Inferior parietal cortex (tissue), 1 donor: ENCODE measurements around the gene CA10.

Experiments used
- DNase-seq: peaks from one replicate; pipeline ENCODE4 v3.0.0-alpha.2; 2016; ENCODE audit errors: extremely low spot score

CA10 gene

DNA sequence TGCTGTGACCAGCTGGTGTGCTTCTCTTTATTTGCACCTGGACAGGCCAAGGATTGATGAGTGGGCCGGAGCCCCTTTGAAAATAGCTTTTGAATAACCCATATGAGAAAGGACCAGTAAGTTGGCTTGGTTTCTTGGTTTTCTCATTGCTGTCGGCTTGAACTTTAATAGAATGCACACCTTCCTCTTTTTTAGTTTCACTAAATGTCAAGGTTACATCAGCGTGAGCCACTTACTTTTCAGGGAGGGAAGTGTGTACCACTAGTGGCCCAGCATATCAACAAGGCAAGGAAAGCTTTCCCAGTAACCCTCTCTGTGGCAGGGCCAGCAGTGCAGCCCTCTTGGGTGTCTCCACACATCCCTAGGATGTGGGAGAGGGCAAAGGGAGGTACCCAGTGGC lies 433.3 kb downstream of the CA10 start:
- no peak for DNase-seq

DNA sequence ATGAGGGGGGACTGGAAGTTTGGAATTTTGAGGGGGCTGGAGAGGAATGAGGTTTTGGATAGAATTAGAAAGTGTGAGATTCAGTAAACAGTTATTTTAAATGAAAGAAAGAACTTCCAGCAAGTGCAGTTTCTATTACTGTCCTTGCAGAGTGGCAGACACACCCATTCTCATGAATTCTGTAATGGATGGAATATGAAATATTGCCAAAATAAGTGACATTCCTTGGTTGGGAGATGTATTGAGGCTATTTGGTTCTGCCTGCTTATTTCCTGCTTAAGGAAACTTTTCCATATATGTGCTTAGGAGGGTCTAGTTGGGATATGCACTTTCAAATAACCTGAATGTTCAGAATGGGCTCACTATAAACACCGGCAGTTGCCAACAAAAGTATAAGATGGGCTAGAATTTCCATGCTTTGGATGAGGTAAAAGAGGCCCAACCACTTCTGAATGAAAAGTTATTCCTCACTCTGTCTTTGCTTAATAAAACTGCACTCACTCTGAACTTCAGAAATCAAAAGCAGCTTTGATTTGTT lies 434.4 kb downstream of the CA10 start:
- DNase-seq, result no peak

DNA sequence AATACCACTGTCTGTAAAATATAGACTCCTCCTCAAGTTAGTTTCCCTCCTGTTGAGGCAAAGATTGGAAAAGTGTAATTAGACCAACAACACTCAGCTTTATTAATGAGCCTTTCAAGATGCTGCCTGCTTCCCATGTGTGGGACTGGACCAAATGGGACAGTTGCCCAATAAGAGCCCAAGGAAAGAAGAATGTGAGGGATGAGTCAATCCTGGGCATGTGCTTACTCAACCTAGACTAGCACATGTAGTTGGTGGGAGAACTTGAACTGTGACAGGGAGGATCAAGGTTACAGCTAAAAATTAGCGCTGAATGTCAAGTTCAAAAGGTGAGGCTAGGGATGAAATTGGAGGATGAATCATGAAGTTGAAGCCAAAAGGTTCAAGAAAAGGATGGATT lies 435.5 kb downstream of the CA10 start:
- DNase-seq, result no peak

DNA sequence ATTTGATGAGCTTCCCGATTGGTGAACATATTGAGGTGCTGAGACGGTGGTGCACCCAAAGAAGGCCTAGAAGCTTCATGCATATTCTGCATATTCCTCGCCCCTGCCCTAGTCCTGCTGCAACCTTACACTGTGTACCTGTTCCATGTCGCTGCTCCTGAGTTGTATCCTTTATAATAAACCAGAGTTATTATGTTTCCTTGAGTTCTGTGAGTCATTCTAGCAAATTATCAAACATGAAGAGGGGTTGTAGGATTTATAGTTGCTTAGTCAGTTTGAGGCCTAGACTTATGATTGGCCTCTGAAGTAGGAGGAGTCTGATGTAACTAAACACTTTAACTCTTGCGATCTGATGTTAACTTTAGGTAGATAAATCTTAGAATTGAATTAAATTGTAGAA lies 436.8 kb downstream of the CA10 start:
- DNase-seq, result no peak

DNA sequence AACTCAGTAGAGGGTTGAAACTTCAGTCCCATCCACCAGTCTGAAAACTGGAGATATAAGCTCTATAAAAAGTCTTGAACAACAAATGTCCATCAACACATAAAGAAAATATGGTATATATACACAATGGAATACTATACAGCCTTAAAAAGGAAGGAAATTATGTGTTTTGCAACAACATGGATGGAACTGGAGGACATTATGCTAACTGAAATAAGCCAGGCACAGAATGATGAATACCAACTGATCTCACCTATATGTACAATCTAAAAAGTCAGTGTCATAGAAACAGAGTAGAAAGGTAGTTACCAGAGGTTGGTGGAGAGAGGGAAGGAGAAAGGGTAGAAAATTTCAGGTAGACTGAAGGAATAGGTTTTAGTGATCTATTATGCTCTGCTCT lies 438.1 kb downstream of the CA10 start:
- no peak for DNase-seq

DNA sequence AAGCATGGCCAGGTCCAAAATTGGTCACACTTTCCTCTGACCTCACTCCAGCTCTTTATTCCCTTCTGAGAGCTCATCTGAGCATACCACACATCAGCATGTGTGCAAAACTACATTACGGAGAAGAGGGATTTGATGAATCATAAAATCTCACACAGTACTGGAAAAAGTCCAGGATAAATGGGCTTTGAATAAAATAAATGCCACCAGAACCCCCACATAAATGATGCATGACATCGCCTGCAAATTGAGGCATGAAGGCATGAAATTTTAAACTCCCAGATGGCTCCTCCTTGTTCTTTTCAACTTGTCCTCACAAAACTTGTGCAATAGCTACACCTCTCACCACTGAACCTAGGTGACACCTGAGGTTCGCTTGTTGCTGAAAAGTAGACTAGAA lies 439.5 kb downstream of the CA10 start:
- DNase-seq, result no peak

DNA sequence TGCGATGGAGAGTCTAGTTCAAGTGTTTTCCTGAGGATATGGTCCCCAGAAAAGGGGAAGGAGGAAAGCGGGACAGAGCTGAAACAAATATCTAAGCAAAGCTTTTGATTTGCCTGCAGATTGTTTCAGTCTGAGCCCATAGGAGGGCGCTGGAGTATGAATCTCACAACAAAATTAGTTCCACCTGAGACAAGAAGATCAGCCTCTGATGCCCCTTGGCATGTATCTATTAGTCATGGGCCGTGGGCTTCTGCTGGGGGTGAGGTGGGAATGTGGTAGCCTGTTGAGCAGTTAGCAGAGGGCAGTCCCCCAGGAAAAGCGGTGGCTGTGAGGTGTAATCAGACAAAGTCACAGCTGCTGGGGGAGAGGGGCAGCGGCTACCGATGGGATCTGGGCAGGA lies 446.9 kb downstream of the CA10 start:
- no peak for DNase-seq

DNA sequence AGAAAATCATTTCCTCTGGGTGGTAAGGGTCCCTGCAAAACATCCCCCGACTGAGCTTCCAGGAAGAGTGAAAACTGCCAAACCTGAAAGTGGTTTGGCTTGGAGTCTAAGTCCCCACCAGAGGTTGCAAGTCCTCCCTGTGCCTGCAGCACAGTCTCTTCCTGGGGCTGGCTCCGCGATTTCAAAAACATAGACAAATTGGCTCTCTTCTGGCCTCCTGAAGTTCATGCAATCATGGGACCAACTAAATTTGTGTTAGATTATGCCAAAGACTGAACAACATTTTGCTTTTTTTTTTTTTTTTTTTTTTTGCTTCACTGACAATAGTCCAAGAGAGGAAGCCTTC lies 447.9 kb downstream of the CA10 start:
- DNase-seq, result peak; percentile 2

DNA sequence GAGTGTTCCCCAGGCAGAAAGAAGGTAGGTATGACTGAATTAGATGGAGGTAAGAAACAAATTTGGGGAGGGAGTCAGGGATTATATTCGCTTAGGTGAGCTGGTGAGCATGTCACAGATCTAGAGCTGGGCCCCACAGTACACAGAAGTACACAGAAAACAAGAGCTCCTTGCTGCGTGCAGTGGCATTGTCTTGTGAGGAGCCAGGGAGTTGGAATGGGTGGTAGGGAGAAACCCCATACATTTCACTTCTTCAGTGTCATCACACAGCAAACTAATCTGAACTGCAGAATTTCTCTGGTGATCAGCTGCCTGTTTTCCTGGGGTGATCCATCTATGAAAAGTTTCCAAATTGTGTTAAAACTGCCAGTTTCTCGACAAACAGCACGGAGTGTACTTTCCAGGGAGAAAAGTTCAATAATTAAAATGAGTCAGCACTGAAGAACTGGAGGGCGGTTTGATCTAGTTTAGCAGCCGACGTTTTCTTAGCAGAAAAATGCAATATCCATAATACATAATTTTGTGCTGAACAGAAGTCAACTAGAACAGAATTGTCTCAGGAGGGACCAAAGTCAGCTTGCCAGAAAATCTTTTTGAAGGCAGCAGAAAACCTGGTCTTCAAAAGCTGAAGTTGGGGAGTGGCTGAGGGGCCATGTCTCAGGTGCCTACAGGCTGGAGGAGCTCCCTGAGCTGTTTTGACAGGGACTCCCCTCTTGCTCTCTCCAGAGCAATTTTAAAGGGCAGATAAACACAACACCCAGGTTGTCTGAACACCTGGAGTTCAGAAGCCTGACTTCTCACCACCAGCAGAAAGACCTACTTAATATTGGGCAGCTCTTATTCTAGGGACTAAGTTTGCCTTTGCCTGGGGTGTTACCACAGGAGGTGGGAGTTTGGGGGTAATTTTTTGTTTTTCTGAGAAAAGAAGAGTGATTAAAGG lies 448.6 kb downstream of the CA10 start:
- peak; percentile 10 for DNase-seq

DNA sequence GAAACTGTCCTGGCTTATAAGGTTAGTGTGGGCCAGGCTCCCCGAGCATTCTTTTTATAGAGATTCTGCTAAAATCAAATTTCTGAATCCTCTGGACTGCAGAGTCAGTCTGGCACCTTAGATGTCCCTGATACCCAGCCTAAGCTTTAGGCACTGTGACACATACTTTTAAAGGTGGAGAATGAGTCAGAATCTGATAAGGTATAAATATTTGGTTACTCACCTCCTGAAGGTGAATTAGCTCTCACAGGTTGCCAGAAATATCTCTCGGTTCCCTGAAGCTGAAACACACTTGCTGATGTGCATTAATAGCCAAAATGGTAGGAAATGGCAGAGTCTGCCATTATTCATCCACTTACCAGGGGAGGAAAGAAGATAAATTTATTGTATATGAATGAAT lies 451.3 kb downstream of the CA10 start:
- no peak for DNase-seq

DNA sequence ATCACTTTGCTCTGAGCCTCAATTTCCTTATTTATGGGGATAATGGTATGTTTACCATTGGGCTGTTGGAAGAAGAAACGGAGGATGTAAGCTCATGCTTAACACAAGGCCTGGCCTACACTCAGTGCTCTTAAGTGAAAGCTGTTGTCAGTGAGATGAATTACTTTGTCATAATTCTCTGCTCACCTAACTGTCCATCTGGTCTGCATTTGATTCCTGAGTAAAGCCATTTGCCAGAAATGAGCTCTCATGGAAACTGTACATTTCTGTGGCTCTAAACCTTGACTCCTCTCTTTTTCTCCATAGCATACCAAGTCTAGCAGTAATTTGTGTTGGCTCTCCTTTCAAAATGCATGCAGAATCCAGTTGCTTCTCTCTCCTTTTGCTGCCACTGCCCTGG lies 452.4 kb downstream of the CA10 start:
- DNase-seq, result no peak

DNA sequence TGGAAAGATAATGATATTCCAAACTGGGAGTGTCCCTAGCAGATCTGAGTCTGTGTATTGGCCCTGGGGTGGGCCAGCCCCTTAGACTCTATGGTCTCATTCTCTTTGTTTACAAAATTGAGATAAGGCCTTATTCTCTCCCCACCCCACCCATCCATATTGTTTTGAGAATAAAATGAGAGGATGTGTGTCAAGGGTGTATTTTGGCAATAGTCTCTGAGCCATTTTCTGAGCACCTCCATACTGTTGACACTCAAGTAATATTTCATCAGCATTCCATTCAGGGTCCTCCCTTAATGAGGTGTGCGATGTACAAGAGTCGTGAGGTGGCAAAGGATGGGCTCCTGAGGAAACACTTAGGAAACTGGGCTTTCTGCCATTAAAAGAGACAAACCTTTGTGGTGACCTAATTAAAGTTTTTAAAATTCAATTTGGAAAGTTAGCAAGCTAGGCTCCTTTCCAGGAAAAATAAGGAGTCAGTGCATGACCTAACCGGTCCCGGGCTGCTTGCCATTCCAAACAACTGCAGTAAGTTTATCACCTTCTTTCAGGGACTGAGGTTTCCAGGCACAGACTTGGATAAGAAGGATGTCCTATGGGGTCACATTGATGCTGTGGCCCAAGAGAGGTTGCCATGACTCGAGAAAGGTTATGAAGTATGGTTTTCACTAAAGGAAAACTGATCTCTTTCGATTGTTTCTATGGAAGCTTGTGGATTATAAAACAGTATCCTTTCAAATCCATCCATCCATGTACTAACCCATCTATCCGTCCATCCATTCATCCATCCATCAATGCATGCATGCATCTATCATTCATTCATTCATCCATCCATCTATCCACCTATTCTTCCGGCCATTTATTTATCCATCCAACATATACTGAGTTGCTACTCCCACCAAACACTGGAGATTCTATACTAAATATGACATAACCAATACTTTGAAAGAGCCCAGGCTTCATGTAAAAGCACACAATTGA lies 454.9 kb downstream of the CA10 start:
- no peak for DNase-seq

DNA sequence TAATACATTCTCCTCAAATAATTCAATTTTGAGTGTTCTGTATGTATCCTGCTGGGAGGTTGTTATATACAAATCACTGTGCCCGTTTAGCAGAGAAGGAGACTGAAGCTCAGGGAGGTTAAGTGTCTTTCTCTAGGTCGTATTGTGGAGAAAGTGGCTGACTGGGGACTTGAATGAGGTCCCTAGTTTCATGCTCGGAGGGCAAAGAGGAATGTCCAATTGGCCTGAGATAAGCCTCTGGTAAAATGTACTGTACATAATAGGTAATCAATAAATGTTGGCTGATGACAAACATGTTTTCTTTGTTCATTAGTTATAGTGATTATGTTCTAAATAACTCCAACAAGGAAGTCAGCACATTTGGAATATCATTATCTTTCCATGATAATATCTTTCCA lies 455.6 kb downstream of the CA10 start:
- DNase-seq, result no peak

DNA sequence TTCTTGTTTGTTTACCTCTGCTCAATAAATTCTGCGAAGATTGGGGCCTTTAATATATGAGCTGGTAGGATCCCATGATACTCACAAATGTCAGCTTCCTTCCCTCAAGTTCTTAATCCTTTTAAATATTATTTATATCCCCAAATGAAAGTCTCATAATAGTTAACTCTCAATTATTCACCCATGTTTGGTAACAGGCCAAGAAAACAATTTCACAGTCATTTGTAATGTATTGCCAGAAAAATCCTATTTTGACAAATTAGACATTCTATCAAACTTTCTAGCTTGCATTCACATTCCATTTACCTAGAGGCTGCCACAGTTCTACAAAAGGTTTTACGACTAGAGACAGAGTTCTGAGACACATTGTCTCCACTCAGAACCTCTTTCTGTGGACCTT lies 457.0 kb downstream of the CA10 start:
- no peak for DNase-seq

DNA sequence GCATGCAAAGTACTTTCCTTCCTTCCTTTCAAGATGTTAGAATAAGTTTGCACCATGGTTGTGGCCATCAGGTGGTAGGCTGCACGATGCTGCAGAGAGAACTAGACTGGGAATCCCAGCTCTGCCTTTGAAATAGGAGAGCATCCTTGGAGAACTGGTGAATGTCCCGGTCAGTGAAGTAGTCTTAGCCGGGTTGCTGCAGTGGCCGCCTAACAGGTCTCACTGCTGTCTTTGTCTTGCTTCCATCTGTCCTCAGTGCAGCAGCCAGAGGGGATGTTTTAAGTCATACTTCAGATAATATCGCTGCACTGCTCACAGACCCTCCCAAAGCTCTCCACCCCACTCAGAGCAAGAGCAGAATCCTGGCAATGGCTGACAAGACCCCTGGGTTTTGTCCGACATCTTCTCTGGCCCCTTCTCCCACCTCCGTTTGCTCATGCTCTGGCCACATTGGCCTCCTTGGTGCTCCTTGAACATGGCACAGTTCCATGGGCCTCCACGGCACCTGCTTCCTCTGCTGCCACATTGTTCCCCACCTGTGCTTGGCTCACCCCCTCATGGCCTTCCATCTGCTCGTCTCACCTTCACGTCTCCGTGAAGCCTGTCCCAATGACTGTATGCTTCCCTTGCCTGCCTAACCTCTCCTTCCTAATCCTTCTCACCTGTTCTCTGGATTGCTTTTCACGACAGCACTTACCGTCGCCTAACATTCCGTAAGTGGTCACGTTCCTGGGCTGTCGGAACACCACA lies 458.3 kb downstream of the CA10 start:
- no peak for DNase-seq

DNA sequence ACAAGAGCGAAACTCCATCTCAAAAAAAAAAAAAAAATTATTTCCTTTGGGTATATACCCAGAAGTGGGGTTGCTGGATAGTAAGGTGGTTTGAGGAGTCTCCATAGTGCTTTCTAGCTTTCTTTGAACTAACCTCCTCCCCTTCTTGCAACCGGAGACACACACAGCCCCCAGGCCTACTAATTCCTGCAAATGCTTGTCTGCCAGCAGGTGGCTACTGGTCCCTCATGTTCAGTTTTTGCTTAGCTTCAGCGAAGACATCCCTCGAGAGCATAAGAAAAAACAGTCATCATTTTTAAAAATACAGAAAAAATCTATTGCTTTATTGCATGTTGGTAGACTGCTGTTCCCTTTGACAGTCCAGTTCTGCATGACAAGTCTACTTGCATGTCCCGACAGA lies 459.2 kb downstream of the CA10 start:
- DNase-seq, result no peak

DNA sequence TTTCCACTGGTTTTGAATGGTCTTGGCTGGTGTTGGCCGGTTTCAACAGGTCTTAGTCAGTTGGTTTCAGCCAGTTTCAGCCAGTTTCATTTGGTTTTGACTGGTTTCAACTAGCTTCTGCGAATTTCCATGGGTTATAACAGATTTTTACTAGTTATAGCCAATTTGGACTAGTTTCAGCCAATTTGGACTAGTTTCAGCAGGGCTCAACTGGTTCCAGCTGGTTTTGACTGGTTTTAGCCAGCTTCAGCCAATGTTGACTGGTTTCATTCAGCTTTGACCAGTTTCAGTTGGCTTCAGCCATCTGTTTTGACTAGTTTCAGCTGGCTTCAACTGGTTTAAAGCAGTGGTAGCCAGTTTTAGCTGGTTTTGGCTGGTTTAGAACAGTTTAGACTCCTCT lies 465.6 kb downstream of the CA10 start:
- no peak for DNase-seq

DNA sequence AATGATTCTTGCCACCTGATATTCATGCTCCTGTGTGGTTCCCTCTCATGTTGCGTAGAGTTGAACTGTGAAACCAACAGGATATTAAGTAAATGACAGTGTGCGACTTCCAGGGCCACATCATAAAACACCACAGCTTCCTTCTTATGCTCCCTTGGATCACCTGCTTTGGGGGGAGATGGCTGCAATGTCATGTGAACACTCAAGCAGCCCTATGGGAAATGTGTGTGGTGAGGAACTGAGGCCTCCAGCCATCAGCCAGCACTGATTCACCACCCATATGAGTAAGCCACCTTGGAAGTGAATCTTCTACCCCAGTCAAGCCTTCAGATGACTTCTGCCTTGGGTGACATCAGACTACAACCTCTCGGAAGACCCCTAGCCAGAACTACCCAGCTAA lies 470.6 kb downstream of the CA10 start:
- no peak for DNase-seq

DNA sequence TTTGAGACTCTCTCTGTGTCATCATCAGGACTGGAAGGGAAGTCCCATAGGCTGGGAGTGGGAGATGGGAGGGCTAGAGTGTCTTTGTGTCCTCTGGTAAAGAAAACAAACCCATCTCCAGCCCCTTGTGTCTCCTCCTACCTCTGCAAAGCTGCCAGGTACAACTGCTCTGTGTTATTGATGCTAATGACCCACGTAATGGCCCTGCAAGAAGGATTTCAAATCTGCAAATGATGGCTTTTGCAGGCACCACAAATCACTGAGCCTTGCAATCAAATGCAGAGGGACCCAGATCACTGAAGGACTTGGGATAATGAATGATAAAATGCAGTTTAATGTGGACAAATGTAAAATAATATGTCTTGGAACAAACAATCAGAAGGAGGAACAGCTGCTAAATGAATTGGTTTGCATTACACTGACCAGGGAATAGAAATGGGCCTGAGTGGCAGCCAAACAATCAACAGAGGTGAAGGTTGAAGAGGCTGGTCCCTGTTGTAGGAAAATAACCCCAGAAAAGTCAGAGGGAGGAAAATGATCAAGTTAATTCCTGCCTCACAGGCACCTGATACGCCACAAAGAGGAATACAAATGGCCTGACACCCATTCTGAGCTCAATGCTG lies 473.1 kb downstream of the CA10 start:
- DNase-seq, result no peak

DNA sequence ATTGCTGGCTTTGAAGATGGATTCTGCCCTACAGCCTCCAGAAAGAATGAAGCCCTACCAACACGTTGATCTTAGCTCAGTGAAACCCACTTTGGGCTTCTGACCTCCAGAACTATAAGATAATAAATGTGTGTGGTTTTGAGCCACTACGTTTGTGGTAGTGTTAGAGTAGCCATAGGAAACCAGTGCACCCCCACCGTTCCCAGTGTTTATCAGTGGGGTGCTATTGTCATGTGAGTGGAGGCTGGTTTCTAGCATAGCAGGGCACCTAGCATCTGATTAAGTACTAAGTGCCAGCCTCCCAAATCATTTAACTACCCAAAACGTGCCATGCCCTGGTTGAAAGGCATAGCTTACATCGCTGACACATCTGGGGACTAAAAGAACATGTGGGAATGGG lies 474.3 kb downstream of the CA10 start:
- DNase-seq, result no peak

DNA sequence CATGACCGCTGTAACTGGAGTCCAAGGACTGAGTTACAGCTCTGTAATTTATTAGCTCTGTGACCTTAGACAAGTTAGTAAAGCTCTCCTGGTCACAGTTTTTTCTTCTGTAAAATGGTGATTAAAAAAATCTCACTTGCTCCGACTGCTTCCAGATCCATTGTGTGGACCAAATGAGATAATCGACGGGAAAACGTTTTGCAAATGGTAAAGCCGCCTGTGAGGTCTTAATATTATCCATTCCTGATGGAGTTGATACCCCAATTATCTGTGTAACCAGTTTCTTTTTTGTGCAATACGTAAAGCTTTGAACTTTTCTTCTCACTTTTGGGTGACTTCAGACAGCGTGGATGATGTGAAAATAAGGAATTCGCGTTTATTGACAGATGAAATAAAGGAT lies 475.2 kb downstream of the CA10 start:
- no peak for DNase-seq
